Tibial nerve (tissue), 3 donors: Measurements from ENCODE around the gene NKX1-1.

Experiments
- POLR2A ChIP-seq, 2 donors: fragments of 450-650 bp; IDR thresholded peaks; one replicate each; pipeline ENCODE4 v1.6.1; 2017; ENCODE audit warnings: antibody characterized with exemption in 2 of 2, mild to moderate bottlenecking in 2 of 2, moderate library complexity in 2 of 2
- TF ChIP-seq, protein P1 (sequence below), 5 experiments: fragments of 200-600 bp in 3 of 5; fragments of 450-650 bp in 2 of 5; sonication (generic) in 3 of 5; IDR thresholded peaks; one replicate each; pipeline ENCODE4 v1.5.1; 2016 to 2019; ENCODE audit warnings: antibody characterized with exemption in 5 of 5, mild to moderate bottlenecking in 3 of 5, moderate library complexity in 2 of 5

DNA sequence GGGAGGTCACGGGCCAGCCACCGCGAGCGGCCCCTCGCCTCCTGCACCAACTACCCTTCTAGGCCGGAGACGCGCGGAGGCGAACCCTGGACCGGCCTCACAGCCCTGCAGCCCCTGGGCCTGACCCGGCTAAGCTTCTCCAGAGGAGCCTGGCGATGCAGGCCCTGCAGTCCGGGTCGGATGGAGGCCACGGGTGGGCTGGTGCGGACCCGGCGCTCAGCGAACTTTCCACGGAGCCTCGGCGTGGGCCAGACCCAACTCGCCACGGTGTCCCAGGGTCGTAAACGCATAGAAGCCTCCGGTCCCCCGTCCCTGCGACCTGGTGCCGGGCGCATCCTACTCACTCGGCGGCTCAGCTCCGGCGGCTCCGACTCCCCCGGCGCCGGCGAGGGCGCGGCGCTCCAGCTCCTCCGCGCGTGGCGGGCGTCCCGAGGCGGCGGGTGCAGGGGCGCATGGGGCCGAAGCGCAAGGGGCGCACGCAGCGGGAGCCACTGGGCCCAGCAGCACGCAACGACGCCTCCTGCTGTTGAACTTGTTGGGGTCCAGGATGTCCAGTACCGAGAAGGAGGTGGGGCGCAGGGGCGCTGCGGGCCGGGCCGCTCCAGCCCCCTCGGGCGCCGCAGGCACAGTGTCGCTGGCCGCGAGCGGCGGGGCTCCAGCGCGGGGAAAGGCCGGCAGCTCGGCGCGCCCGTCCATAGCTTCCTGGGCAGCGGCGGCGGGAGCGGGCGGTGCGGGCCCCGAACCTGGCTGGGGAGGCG lies 427 bp downstream of the NKX1-1 start:
- TF ChIP-seq, protein P1, sequence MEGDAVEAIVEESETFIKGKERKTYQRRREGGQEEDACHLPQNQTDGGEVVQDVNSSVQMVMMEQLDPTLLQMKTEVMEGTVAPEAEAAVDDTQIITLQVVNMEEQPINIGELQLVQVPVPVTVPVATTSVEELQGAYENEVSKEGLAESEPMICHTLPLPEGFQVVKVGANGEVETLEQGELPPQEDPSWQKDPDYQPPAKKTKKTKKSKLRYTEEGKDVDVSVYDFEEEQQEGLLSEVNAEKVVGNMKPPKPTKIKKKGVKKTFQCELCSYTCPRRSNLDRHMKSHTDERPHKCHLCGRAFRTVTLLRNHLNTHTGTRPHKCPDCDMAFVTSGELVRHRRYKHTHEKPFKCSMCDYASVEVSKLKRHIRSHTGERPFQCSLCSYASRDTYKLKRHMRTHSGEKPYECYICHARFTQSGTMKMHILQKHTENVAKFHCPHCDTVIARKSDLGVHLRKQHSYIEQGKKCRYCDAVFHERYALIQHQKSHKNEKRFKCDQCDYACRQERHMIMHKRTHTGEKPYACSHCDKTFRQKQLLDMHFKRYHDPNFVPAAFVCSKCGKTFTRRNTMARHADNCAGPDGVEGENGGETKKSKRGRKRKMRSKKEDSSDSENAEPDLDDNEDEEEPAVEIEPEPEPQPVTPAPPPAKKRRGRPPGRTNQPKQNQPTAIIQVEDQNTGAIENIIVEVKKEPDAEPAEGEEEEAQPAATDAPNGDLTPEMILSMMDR (IDR thresholded peaks at IDR 0.05), result no peak
- TF ChIP-seq POLR2A (IDR thresholded peaks at IDR 0.05), result no peak
